GM19240 (cell line): ENCODE measurements around the gene CFAP61.

Experiments
- DNase-seq: peaks from one replicate; pipeline ENCODE4 v3.0.0; 2011; ENCODE audit warnings: low spot score; ENCODE audit not compliant: insufficient read length

The CFAP61 gene

GRCh38 chr20:20271271-20271670 lies 218.9 kb downstream of the CFAP61 start:
- DNase-seq: no peak

GRCh38 chr20:20272686-20273085 lies 220.4 kb downstream of the CFAP61 start:
- DNase-seq: no peak

- no peak for DNase-seq
Observed at GRCh38 chr20:20273286-20273685, 221.0 kb downstream of the CFAP61 start.

GRCh38 chr20:20274821-20275220 lies 222.5 kb downstream of the CFAP61 start:
- no peak for DNase-seq

- no peak for DNase-seq
Observed at GRCh38 chr20:20275636-20276035, 223.3 kb downstream of the CFAP61 start.

GRCh38 chr20:20276811-20277530 lies 224.6 kb downstream of the CFAP61 start:
- no peak for DNase-seq

GRCh38 chr20:20277894-20278335 lies 225.6 kb downstream of the CFAP61 start:
- DNase-seq: no peak

GRCh38 chr20:20286061-20286460 lies 233.7 kb downstream of the CFAP61 start:
- DNase-seq: no peak

- DNase-seq: no peak
Observed at GRCh38 chr20:20289331-20289730, 237.0 kb downstream of the CFAP61 start.

- no peak for DNase-seq
Observed at GRCh38 chr20:20292472-20292871, 240.1 kb downstream of the CFAP61 start.

- no peak for DNase-seq
Observed at GRCh38 chr20:20293141-20293540, 240.8 kb downstream of the CFAP61 start.

- no peak for DNase-seq
Observed at GRCh38 chr20:20293691-20294385, 241.5 kb downstream of the CFAP61 start.

GRCh38 chr20:20295621-20296498 lies 243.5 kb downstream of the CFAP61 start:
- DNase-seq: no peak

GRCh38 chr20:20297181-20297580 lies 244.8 kb downstream of the CFAP61 start:
- no peak for DNase-seq

- DNase-seq: no peak
Observed at GRCh38 chr20:20297752-20298151, 245.4 kb downstream of the CFAP61 start.

GRCh38 chr20:20299904-20300303 lies 247.6 kb downstream of the CFAP61 start:
- no peak for DNase-seq

- no peak for DNase-seq
Observed at GRCh38 chr20:20303320-20303719, 251.0 kb downstream of the CFAP61 start.

- no peak for DNase-seq
Observed at GRCh38 chr20:20303742-20304141, 251.4 kb downstream of the CFAP61 start.

- no peak for DNase-seq
Observed at GRCh38 chr20:20304942-20305341, 252.6 kb downstream of the CFAP61 start.

GRCh38 chr20:20312562-20312961 lies 260.2 kb downstream of the CFAP61 start:
- DNase-seq: no peak

- peak; percentile 18 for DNase-seq
Observed at GRCh38 chr20:20317195-20317594, 264.9 kb downstream of the CFAP61 start.
